ENCODE measurements around the gene CHCHD3. TPM values are rescaled to one million over a fixed set of nuclear protein-coding genes. Genes with fewer than 3 reads are reported as not detected.
"Not testable (repeated sequence)": the region's sequence is repeated elsewhere in the genome, so short reads cannot be mapped to it uniquely, and the experiment has no call there.

The CHCHD3 gene
- total RNA-seq, 1 donor from 2014 or later: 107 TPM

DNA sequence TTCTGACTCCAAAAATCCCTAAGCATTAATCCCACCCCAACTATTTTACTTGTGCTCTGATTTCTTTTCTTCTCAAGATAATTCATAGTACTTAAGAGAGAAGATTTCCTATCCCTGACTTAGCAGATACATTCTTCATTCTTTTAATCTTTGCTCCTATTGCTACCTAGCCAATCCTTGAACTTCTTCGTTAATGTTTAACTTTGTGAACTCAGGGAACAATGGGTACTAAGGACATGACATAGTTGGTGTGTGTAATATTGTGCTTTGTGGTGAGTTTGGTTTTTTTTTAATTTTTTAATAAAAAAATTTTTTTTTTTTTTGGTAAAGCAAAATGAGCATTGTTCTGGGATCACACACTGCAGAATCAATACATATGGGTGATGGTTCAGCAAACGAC is 166.2 kb downstream of the CHCHD3 start:
- Mint-ChIP-seq H3K4me1 (peaks cover 9% of the 10 kb centered on the region), H3K27me3 (ENCODE audit: low read depth) (no peaks in the 10 kb centered on the region), H3K36me3 (ENCODE audit: low read depth) (peaks cover 30% of the 10 kb centered on the region), H3K4me3 (no peak overlapping the region), H3K9me3 (peaks cover 9% of the 10 kb centered on the region), H3K27ac (ENCODE audit: unreplicated experiment) (no peak overlapping the region)
- no peak for TF ChIP-seq CTCF (conservative IDR thresholded peaks at IDR 0.05)
- no peak for DNase-seq (ENCODE audit: low read depth, low spot score)

DNA sequence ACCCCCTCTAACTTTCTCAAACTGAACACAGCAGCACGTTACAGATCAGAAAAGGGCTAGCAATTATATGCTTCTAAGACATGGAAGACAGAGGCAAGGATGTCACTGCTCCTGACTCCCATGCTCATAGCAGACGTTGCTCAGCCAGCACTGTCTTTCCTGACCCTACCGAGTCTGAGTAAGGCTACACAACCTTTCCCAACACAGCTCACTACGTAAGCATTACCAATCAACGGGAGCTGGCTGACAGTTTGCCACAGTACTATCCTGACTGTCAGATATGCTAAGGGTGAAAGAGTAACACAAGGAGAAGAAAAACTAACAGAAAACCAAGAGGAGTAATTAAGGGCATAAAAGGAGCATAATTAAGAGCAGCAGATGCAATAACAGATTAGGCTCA is 171.2 kb downstream of the CHCHD3 start:
- TF ChIP-seq CTCF (conservative IDR thresholded peaks at IDR 0.05): no peak
- peaks cover 7% of the 10 kb centered on the region for H3K9me3 Mint-ChIP-seq
- H3K27ac Mint-ChIP-seq (ENCODE audit: unreplicated experiment): no peak overlapping the region
- H3K27me3 Mint-ChIP-seq (ENCODE audit: low read depth): no peaks in the 10 kb centered on the region
- no peak overlapping the region for H3K4me3 Mint-ChIP-seq
- peaks cover 29% of the 10 kb centered on the region for H3K36me3 Mint-ChIP-seq (ENCODE audit: low read depth)
- peaks cover 25% of the 10 kb centered on the region for H3K4me1 Mint-ChIP-seq
- no peak for DNase-seq (ENCODE audit: low read depth, low spot score)

- H3K36me3 Mint-ChIP-seq (ENCODE audit: low read depth): peaks cover 27% of the 10 kb centered on the region
- TF ChIP-seq CTCF (conservative IDR thresholded peaks at IDR 0.05): no peak
- DNase-seq (ENCODE audit: low read depth, low spot score): no peak
- H3K27ac Mint-ChIP-seq (ENCODE audit: unreplicated experiment): no peak overlapping the region
- peaks cover 2% of the 10 kb centered on the region for H3K9me3 Mint-ChIP-seq
- no peak overlapping the region for H3K4me3 Mint-ChIP-seq
- H3K27me3 Mint-ChIP-seq (ENCODE audit: low read depth): no peaks in the 10 kb centered on the region
- H3K4me1 Mint-ChIP-seq: peaks cover 25% of the 10 kb centered on the region
These were observed 174.4 kb downstream of the CHCHD3 start for GRCh38 chr7:132907380-132907940.

GRCh38 chr7:132906193-132906835 is 175.6 kb downstream of the CHCHD3 start:
- H3K9me3 Mint-ChIP-seq: no peaks in the 10 kb centered on the region
- H3K4me1 Mint-ChIP-seq: peaks cover 26% of the 10 kb centered on the region
- H3K4me3 Mint-ChIP-seq: no peak overlapping the region
- no peak for TF ChIP-seq CTCF (conservative IDR thresholded peaks at IDR 0.05)
- peaks cover 19% of the 10 kb centered on the region for H3K36me3 Mint-ChIP-seq (ENCODE audit: low read depth)
- DNase-seq (ENCODE audit: low read depth, low spot score): no peak
- H3K27me3 Mint-ChIP-seq (ENCODE audit: low read depth): no peaks in the 10 kb centered on the region
- H3K27ac Mint-ChIP-seq (ENCODE audit: unreplicated experiment): no peak overlapping the region

GRCh38 chr7:132905136-132905535 is 176.8 kb downstream of the CHCHD3 start:
- Mint-ChIP-seq H3K36me3 (ENCODE audit: low read depth) (peaks cover 16% of the 10 kb centered on the region), H3K4me1 (peaks cover 23% of the 10 kb centered on the region)
- not testable (repeated sequence) for DNase-seq (ENCODE audit: low read depth, low spot score); H3K4me3 Mint-ChIP-seq; H3K9me3 Mint-ChIP-seq; H3K27me3 Mint-ChIP-seq (ENCODE audit: low read depth); H3K27ac Mint-ChIP-seq (ENCODE audit: unreplicated experiment)

- H3K27me3 Mint-ChIP-seq (ENCODE audit: low read depth): no peaks in the 10 kb centered on the region
- H3K36me3 Mint-ChIP-seq (ENCODE audit: low read depth): peaks cover 16% of the 10 kb centered on the region
- no peak for TF ChIP-seq CTCF (conservative IDR thresholded peaks at IDR 0.05)
These were observed 177.7 kb downstream of the CHCHD3 start for GRCh38 chr7:132904209-132904608.

DNA sequence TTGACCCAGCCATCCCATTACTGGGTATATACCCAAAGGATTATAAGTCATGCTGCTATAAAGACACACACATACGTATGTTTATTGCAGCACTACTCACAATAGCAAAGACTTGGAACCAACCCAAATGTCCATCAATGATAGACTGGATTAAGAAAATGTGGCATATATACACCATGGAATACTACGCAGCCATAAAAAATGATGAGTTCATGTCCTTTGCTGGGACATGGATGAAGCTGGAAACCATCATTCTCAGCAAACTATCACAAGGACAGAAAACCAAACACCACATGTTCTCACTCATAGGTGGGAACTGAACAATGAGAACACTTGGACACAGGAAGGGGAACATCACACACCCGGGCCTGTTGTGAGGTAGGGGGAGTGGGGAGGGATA is 179.6 kb downstream of the CHCHD3 start:
- Mint-ChIP-seq H3K36me3 (ENCODE audit: low read depth) (peaks cover 19% of the 10 kb centered on the region), H3K4me1 (peaks cover 17% of the 10 kb centered on the region)
- H3K27ac Mint-ChIP-seq (ENCODE audit: unreplicated experiment); H3K4me3 Mint-ChIP-seq; H3K9me3 Mint-ChIP-seq; DNase-seq (ENCODE audit: low read depth, low spot score); H3K27me3 Mint-ChIP-seq (ENCODE audit: low read depth): not testable (repeated sequence)

More at GRCh38 chr7:132904209-132904608, 177.7 kb downstream of the CHCHD3 start:
- peaks cover 23% of the 10 kb centered on the region for H3K4me1 Mint-ChIP-seq
- no peak overlapping the region for H3K4me3 Mint-ChIP-seq
- no peak overlapping the region for H3K27ac Mint-ChIP-seq (ENCODE audit: unreplicated experiment)
- H3K9me3 Mint-ChIP-seq: peaks cover 3% of the 10 kb centered on the region
- DNase-seq (ENCODE audit: low read depth, low spot score): no peak

Data from neural crest cell (in vitro differentiated cells).